ENCODE data around the gene ELP6. TPM values are rescaled to one million over a fixed set of nuclear protein-coding genes. Genes with fewer than 3 reads are reported as not detected.

ELP6 gene, protein sequence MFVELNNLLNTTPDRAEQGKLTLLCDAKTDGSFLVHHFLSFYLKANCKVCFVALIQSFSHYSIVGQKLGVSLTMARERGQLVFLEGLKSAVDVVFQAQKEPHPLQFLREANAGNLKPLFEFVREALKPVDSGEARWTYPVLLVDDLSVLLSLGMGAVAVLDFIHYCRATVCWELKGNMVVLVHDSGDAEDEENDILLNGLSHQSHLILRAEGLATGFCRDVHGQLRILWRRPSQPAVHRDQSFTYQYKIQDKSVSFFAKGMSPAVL
- 25.3 to 29.2 TPM (median 28.5 TPM) in 5 replicates for total RNA-seq (2022; extraction: Qiagen RNA extraction)

DNA sequence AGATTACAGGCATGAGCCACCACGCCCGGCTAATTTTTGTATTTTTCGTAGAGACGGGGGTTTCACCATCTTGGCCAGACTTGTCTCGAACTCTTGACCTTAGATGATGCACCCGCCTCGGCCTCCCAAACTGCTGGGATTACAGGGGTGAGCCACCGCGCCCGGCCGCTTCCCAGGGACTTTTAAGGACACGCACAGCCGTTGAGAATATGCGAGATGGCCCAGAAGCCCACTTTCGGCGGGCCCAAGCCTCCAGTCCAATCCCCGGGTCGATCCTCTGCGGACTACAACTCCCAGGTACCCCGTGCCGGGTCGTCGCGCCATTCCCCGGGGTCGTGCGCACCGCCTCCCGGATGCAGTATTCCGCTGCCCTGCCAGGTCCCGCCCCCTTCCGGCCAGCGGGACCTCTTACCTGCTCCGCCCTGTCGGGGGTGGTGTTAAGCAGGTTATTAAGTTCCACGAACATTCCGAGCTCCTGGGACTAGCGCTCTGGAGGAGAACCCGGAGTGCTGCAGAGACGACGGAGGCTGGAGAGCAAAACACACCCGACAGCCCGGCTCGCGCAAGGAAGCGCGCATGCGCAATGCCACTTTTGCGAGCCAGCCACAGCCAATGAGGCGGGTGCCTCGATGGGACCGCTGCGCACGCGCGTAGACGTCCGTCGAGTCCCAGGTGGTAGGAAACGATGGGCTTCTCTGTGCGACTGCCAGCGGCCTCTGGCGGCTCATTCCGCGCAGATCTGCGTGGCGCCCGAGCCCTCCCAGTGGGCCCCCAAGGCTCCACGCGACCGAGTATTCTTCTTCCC lies at the start of gene ELP6:
TSS of gene ELP6 (minus strand) at position 588 of the 805 bp plus-strand sequence. CDS start at position 466, 122 bp downstream.

DNA sequence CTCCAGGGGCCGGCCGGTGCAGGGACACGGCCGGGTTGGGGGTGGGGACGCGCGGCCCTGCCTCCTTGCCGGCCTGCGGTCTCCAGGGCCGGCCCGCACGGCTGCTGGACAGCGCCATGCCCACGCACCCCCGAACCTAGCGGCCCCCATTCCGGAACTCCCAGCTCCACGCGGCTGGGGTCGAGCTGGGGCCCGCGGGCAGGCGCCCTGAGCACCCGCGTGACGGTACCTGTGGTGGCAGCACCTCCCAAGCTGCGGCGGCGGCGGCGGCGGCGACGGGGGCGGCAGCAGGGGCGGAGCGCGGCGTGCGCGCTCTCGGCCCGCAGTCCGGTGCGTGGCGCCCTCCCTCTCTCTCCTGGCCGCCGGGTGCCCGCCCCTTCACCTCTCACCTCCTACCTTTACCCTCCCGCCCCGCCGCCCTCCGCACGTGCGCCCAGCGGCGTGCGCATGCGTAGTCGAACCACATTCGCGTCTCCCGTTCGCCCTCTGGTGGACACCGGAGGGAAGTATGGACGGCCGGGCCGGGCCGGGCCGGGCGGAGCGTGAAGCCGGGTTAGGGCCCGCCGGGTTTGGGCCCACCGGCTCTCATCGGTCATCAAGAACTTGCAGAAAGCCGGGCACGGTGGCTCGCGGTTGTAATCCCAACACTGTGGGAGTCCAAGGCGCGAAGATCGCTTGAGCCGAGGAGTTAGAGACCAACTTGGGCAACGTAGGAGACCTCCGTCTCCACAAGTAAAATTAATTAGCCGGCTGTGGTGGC lies 37.8 kb downstream of the ELP6 start, which contains the start of gene SCAP:
TSS of gene SCAP (minus strand) at position 372 of the 760 bp plus-strand sequence. CDS start 32,948 bp downstream, outside the sequence.

Other genes starting within 250 kb of the ELP6 start
- gene KIF9, start 230.9 kb downstream of the ELP6 start, total RNA-seq (2022; extraction: Qiagen RNA extraction), result 19.6 to 23.8 TPM (median 21.7 TPM) in 5 replicates
- gene KLHL18, start 230.8 kb downstream of the ELP6 start, total RNA-seq (2022; extraction: Qiagen RNA extraction), result 16.1 to 22.0 TPM (median 20.3 TPM) in 5 replicates
- gene PTPN23, start 132.7 kb downstream of the ELP6 start, total RNA-seq (2022; extraction: Qiagen RNA extraction), result 15.2 to 22.7 TPM (median 22.1 TPM) in 5 replicates
- 19.6 to 28.5 TPM (median 27.8 TPM) in 5 replicates for gene SCAP, start 37.8 kb downstream of the ELP6 start, total RNA-seq (2022; extraction: Qiagen RNA extraction)
- gene CSPG5, start 65.2 kb upstream of the ELP6 start, total RNA-seq (2022; extraction: Qiagen RNA extraction), result 0.55 to 1.3 TPM (median 0.94 TPM) in 5 replicates